ENCODE measurements around the gene APCDD1L.

GRCh38 chr20:58416057-58416456, 99.1 kb downstream of the APCDD1L start:
- TF ChIP-seq POLR2A (IDR thresholded peaks at IDR 0.05; ENCODE audit: low read depth, low read length) (no peak), TAF1 (IDR thresholded peaks at IDR 0.05; ENCODE audit: low read depth, low read length) (no peak), SPI1 (IDR thresholded peaks at IDR 0.05; ENCODE audit: low read depth, low read length) (no peak), POLR2AphosphoS5 (IDR thresholded peaks at IDR 0.05; ENCODE audit: low read depth, low read length) (no peak), PAX5 (IDR thresholded peaks at IDR 0.05; ENCODE audit: insufficient read depth, low read length, severe bottlenecking) (no peak), POU2F2 (IDR thresholded peaks at IDR 0.05; ENCODE audit: low read depth, low read length) (no peak)

Data from GM12891 (cell line).